HepG2 (cell line): ENCODE data around the gene USB1.

Experiments
- TBX2 ChIP-seq: sonication (generic); formaldehyde crosslinking; IDR thresholded peaks from 2 replicates; pipeline ENCODE4 v1.5.0; 2020; ENCODE audit warnings: missing genetic modification reagents, mild to moderate bottlenecking, borderline replicate concordance
- TGIF2 ChIP-seq: IDR thresholded peaks from 2 replicates; pipeline ENCODE4 v1.6.1; 2016; ENCODE audit warnings: control low read depth, missing compliant biosample characterization
- ZNF143 ChIP-seq: sonication (generic); formaldehyde crosslinking; IDR thresholded peaks from 2 replicates; pipeline ENCODE4 v1.4.0; 2020; ENCODE audit warnings: missing genetic modification reagents
- TF ChIP-seq, protein P1 (sequence below): sonication (generic); formaldehyde crosslinking; IDR thresholded peaks from 2 replicates; pipeline ENCODE4 v1.5.0; 2020; ENCODE audit warnings: mild to moderate bottlenecking, missing genetic modification reagents, moderate library complexity

DNA sequence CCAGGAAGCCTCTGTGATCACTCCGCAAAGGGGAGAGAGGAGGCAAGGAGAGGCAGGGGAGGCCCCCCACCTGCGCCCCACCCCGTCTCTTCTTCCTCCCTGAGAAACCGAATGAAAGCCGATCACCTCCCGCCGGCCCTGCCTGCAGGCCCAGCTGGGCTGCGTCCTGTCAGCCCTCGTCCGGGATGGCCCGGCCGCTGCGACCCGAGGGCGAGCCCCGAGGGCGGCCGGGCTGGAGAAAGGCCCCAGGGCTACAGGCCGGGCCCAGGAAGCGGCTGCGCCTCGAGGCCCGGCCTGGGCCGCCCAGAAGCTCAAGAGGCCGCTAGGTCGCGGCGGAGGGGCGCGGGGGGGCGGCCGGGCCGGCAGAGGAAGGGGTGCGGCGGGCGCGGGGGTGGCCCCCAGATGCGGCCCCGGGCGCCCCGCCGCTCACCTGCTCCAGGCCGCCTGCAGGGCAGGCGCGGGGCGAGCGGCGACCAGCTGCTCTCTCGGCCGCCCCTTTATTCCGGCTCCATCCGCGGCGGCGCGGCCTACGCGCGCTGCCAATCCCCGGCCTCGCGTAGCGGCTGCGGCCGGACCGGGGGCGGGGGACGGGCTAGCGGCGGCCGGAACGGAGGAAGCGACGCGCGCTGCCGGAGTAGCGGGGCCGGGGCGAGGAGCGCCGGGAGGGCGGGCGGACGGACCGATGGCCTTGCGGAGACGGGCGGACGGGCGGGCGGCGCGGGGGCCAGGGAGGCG lies 1.1 kb upstream of the USB1 start, which contains the start of gene ZNF319:
- TF ChIP-seq TGIF2: no peak
- TF ChIP-seq, protein P1, sequence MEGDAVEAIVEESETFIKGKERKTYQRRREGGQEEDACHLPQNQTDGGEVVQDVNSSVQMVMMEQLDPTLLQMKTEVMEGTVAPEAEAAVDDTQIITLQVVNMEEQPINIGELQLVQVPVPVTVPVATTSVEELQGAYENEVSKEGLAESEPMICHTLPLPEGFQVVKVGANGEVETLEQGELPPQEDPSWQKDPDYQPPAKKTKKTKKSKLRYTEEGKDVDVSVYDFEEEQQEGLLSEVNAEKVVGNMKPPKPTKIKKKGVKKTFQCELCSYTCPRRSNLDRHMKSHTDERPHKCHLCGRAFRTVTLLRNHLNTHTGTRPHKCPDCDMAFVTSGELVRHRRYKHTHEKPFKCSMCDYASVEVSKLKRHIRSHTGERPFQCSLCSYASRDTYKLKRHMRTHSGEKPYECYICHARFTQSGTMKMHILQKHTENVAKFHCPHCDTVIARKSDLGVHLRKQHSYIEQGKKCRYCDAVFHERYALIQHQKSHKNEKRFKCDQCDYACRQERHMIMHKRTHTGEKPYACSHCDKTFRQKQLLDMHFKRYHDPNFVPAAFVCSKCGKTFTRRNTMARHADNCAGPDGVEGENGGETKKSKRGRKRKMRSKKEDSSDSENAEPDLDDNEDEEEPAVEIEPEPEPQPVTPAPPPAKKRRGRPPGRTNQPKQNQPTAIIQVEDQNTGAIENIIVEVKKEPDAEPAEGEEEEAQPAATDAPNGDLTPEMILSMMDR (CRISPR knock-in tag): no peak
- no peak; the same call in 1 of the 2 replicates for TF ChIP-seq TBX2
- no peak for TF ChIP-seq ZNF143 (CRISPR knock-in tag)
